H1 (cell line): ENCODE measurements around the gene NCK2. TPM values are rescaled to one million over a fixed set of nuclear protein-coding genes. Genes with fewer than 3 reads are reported as not detected.
A peak's percentile ranks its signal among the peaks of the same experiment; 100 is the strongest.

Source experiments
- CTCF ChIA-PET: fragments of 300-600 bp; sonication (Branson Sonifier 250); formaldehyde crosslinking; loops from one replicate; lab custom pipeline; 2021; ENCODE audit not compliant: partially characterized antibody; lab: Charles Lee
- POLR2A ChIA-PET: fragments of 300-600 bp; sonication (Branson Sonifier 250); formaldehyde crosslinking; loops from one replicate; lab custom pipeline; 2021; ENCODE audit warnings: inconsistent platforms; ENCODE audit not compliant: partially characterized antibody; lab: Charles Lee
- DNase-seq, 2 experiments: peaks; one replicate each; pipeline versions ENCODE4 v3.0.0 to v3.0.0-alpha.2; 2010 to 2022; ENCODE audit warnings: low spot score in 2 of 2, low read depth in 1 of 2, mixed read lengths in 1 of 2
- FAIRE-seq: peaks from 2 replicates; lab custom pipeline; 2011; peaks lifted over from hg19 to GRCh38; lab: Jason Lieb, UNC
- H2AFZ ChIP-seq: 2 replicates; pipeline ENCODE4 v1.8.1; 2012; ENCODE audit warnings: low read length, inconsistent platforms
- H2AK5ac ChIP-seq: 2 replicates; pipeline ENCODE4 v1.6.1; 2013; ENCODE audit warnings: low read depth, low read length
- H2BK120ac ChIP-seq: replicated peaks from 2 replicates; pipeline ENCODE3; 2013; ENCODE audit warnings: low read depth, low read length, inconsistent platforms
- H2BK12ac ChIP-seq: 2 replicates; pipeline ENCODE4 v1.6.1; 2013; ENCODE audit warnings: low read depth, low read length
- H2BK15ac ChIP-seq: 2 replicates; pipeline ENCODE4 v1.6.1; 2013; ENCODE audit warnings: low read length
- H2BK20ac ChIP-seq: 2 replicates; pipeline ENCODE4 v1.6.1; 2013; ENCODE audit warnings: low read length
- H2BK5ac ChIP-seq: 2 replicates; pipeline ENCODE4 v1.6.1; 2013; ENCODE audit warnings: low read depth, low read length
- H3K14ac ChIP-seq: 2 replicates; pipeline ENCODE4 v1.6.1; 2013; ENCODE audit warnings: inconsistent platforms; ENCODE audit not compliant: insufficient read length
- H3K18ac ChIP-seq: 2 replicates; pipeline ENCODE4 v1.6.1; 2013; ENCODE audit warnings: low read length; ENCODE audit errors: extremely low read depth
- H3K23ac ChIP-seq: 2 replicates; pipeline ENCODE4 v1.6.1; 2013; ENCODE audit warnings: inconsistent platforms; ENCODE audit not compliant: insufficient read length
- H3K23me2 ChIP-seq: 2 replicates; pipeline ENCODE4 v1.6.1; 2013; ENCODE audit warnings: low read depth, low read length
- H3K27ac ChIP-seq: 2 replicates; pipeline ENCODE4 v1.6.1; 2011; ENCODE audit warnings: low read depth, low read length, inconsistent platforms
- H3K27me3 ChIP-seq, 4 experiments: replicated peaks in 1 of 4; 1 replicate in 1 of 4; 2 replicates in 3 of 4; pipeline versions ENCODE4 v1.6.1 to v1.8.1; 2011 to 2013; ENCODE audit warnings: low read length in 3 of 4, mild to moderate bottlenecking in 3 of 4, inconsistent platforms in 2 of 4, mixed read lengths in 2 of 4, moderate library complexity in 1 of 4; ENCODE audit not compliant: control insufficient read depth in 3 of 4, insufficient read depth in 3 of 4; ENCODE audit errors: extremely low read depth in 1 of 4
- H3K36me3 ChIP-seq, 4 experiments: 2 replicates each; pipeline versions ENCODE4 v1.6.1 to v1.8.1; 2011 to 2013; ENCODE audit warnings: mild to moderate bottlenecking in 4 of 4, low read length in 3 of 4, moderate library complexity in 2 of 4, control low read depth in 1 of 4, inconsistent platforms in 1 of 4; ENCODE audit not compliant: insufficient read depth in 4 of 4, control insufficient read depth in 2 of 4
- H3K4ac ChIP-seq: replicated peaks from 2 replicates; pipeline ENCODE3; 2013; ENCODE audit warnings: low read length, low read depth, mixed read lengths, inconsistent platforms; ENCODE audit not compliant: insufficient read length
- H3K4me1 ChIP-seq, 4 experiments: replicated peaks in 1 of 4; 1 replicate in 1 of 4; 2 replicates in 3 of 4; pipeline versions ENCODE4 v1.6.1 to v1.8.1; 2011 to 2013; ENCODE audit warnings: low read length in 3 of 4, inconsistent platforms in 2 of 4, mixed read lengths in 1 of 4; ENCODE audit not compliant: insufficient read depth in 4 of 4, control insufficient read depth in 3 of 4
- H3K4me2 ChIP-seq, 2 experiments: 2 replicates each; pipeline versions ENCODE4 v1.6.1 to v1.8.1; 2011 to 2013; ENCODE audit warnings: low read depth in 2 of 2, low read length in 2 of 2, control low read depth in 1 of 2, inconsistent platforms in 1 of 2, mild to moderate bottlenecking in 1 of 2; ENCODE audit not compliant: insufficient read depth in 1 of 2
- H3K4me3 ChIP-seq, 4 experiments: fragments of 200-600, 300-600 bp in 1 of 4; sonication (generic), shearing (Covaris generic), sonication (Bioruptor Twin) in 1 of 4; 2 replicates each; pipeline versions ENCODE4 v1.5.1 to v1.8.1; 2011 to 2016; ENCODE audit warnings: low read length in 4 of 4, low read depth in 3 of 4, control low read depth in 2 of 4, inconsistent platforms in 2 of 4, mild to moderate bottlenecking in 2 of 4, mixed read lengths in 1 of 4, moderate library complexity in 1 of 4; ENCODE audit not compliant: insufficient read depth in 2 of 4; ENCODE audit errors: extremely low read depth in 1 of 4
- H3K56ac ChIP-seq: replicated peaks from 2 replicates; pipeline ENCODE3; 2013; ENCODE audit warnings: low read depth, mild to moderate bottlenecking, mixed read lengths, low read length, inconsistent platforms; ENCODE audit not compliant: insufficient read length
- H3K79me1 ChIP-seq: 2 replicates; pipeline ENCODE4 v1.6.1; 2013; ENCODE audit warnings: low read depth, low read length, control low read depth
- H3K79me2 ChIP-seq, 2 experiments: 2 replicates each; pipeline versions ENCODE4 v1.6.1 to v1.8.1; 2012 to 2013; ENCODE audit warnings: low read length in 2 of 2, mild to moderate bottlenecking in 2 of 2, inconsistent platforms in 1 of 2; ENCODE audit not compliant: insufficient read depth in 2 of 2, control insufficient read depth in 1 of 2
- H3K9ac ChIP-seq, 4 experiments: replicated peaks in 1 of 4; 1 replicate in 1 of 4; 2 replicates in 3 of 4; pipeline versions ENCODE4 v1.6.1 to v1.8.1; 2011 to 2013; ENCODE audit warnings: low read depth in 3 of 4, low read length in 3 of 4, control low read depth in 2 of 4, mild to moderate bottlenecking in 2 of 4, moderate library complexity in 2 of 4, inconsistent platforms in 1 of 4; ENCODE audit errors: extremely low read depth in 1 of 4
- H3K9me3 ChIP-seq, 2 experiments: 2 replicates each; pipeline versions ENCODE4 v1.6.1 to v1.8.1; 2012 to 2013; ENCODE audit warnings: mild to moderate bottlenecking in 2 of 2, moderate library complexity in 2 of 2, control low read depth in 1 of 2, inconsistent platforms in 1 of 2, low read depth in 1 of 2, low read length in 1 of 2, mixed read lengths in 1 of 2; ENCODE audit not compliant: insufficient read depth in 2 of 2
- H4K20me1 ChIP-seq, 2 experiments: replicated peaks in 1 of 2; 2 replicates each; pipeline versions ENCODE3 to v1.8.1; 2011 to 2013; ENCODE audit warnings: inconsistent platforms in 2 of 2, low read length in 2 of 2, mild to moderate bottlenecking in 1 of 2; ENCODE audit not compliant: insufficient read depth in 2 of 2, control insufficient read depth in 1 of 2
- H4K5ac ChIP-seq: 2 replicates; pipeline ENCODE4 v1.6.1; 2013; ENCODE audit warnings: low read length, low read depth, mixed read lengths, inconsistent platforms; ENCODE audit not compliant: insufficient read length
- H4K8ac ChIP-seq: 2 replicates; pipeline ENCODE4 v1.8.0; 2013; ENCODE audit warnings: mild to moderate bottlenecking, moderate library complexity, low read length, inconsistent platforms; ENCODE audit not compliant: insufficient read depth; ENCODE audit errors: extremely low read depth
- H4K91ac ChIP-seq: replicated peaks from 2 replicates; pipeline ENCODE3; 2013; ENCODE audit warnings: low read length, mixed read lengths, inconsistent platforms; ENCODE audit not compliant: insufficient read length
- FOSL1 ChIP-seq: IDR thresholded peaks from 2 replicates; pipeline ENCODE4 v1.6.1; 2011; ENCODE audit warnings: mild to moderate bottlenecking, low read depth, low read length, moderate library complexity; ENCODE audit not compliant: insufficient read depth
- KDM1A ChIP-seq: fragments of 200-600, 300-600 bp; sonication (generic); IDR thresholded peaks from 2 replicates; pipeline ENCODE4 v1.7.1; 2016; ENCODE audit warnings: mild to moderate bottlenecking, low read length, borderline replicate concordance
- MAX ChIP-seq: IDR thresholded peaks from 2 replicates; pipeline ENCODE4 v1.6.1; 2012; ENCODE audit warnings: inconsistent platforms
- NANOG ChIP-seq: IDR thresholded peaks from 2 replicates; pipeline ENCODE4 v1.6.1; 2011; ENCODE audit warnings: low read length, low read depth, mild to moderate bottlenecking, inconsistent platforms; ENCODE audit not compliant: insufficient read depth, poor library complexity, severe bottlenecking
- RAD21 ChIP-seq, 2 experiments: IDR thresholded peaks in 1 of 2; conservative IDR thresholded peaks in 1 of 2; 2 replicates each; pipeline ENCODE4 v1.6.1; 2011; ENCODE audit warnings: low read depth in 2 of 2, low read length in 2 of 2, improper control_type of control experiment in 1 of 2, inconsistent platforms in 1 of 2, mild to moderate bottlenecking in 1 of 2, moderate library complexity in 1 of 2
- WGBS, 2 experiments: shearing (Covaris generic) in 1 of 2; methylation state at CpG; one replicate each; pipeline versions ENCODE4 v1.1.6 to v1.1.7; 2013 to 2015; ENCODE audit warnings: low lambda C conversion rate in 2 of 2, mixed read lengths in 2 of 2, inconsistent platforms in 1 of 2, low coverage in 1 of 2, missing lambda C conversion rate in 1 of 2; ENCODE audit not compliant: insufficient replicate concordance in 2 of 2, insufficient coverage in 1 of 2, insufficient read length in 1 of 2; ENCODE audit errors: extremely low coverage in 1 of 2, missing lambda C conversion rate in 1 of 2; 5-methylcytosine and 5-hydroxymethylcytosine counted together
- polyA plus RNA-seq, 7 experiments: library from polyadenylated mRNA; depleted of rRNA in 3 of 7; stranded (reverse) in 5 of 7; unstranded in 2 of 7; fragments of >200 nt in 5 of 7; fragments of 200-250 nt in 2 of 7; gene quantifications; 1 replicate in 5 of 7; 2 replicates in 1 of 7; 4 replicates in 1 of 7; pipeline versions ENCODE4 v1.2.1 to v1.2.3, GENCODE V29; 2011 to 2013; ENCODE audit warnings: missing spikeins in 2 of 7, mixed read lengths in 2 of 7
- total RNA-seq: library from RNA; stranded (reverse); fragmentation: NEBNext Ultra II Directional; extraction: Animal tissue kit (Norgen Biotek cat#: 25700); gene quantifications from 2 replicates; pipeline ENCODE4 v1.2.1, GENCODE V29; 2021

Gene NCK2
- total and polyA plus RNA-seq, 2 of the 8 experiments (the other 6 are each of a cell fraction or from before 2014, with no cell fraction given), result 30.3 to 65.7 TPM

DNA sequence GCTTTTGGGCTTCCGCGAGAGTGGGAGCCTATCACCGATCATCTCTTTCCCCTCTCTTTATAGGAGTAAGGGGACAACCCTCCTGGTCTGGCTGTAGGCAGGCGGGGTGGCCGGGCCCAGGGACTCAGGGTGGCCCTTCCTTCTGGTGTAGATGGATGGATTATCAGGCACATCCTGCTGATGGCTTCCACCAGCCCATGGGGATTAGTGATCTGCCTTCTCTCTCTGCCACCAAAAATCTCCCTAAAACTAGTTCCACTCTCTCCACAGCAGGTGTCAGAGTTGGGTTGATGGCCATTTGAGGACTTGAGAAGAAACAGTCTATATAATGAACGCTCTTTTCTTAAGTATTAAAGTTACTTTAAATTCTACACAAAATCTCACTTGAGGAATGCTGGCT lies 37.4 kb downstream of the NCK2 start:
- Histone ChIP-seq H3K18ac (no peak overlapping the region), H4K91ac (no peak overlapping the region), H3K79me2 (peaks cover 0 to 92% of the 10 kb centered on the region in 2 experiments), H3K23ac (no peak overlapping the region), H2BK20ac (no peak overlapping the region), H2BK120ac (no peak overlapping the region), H3K23me2 (no peaks in the 10 kb centered on the region; the same call in 1 of the 2 replicates), H2AK5ac (no peak overlapping the region), H3K27ac (no peak overlapping the region), H3K79me1 (peaks cover 32% of the 10 kb centered on the region), H3K4me1 (peaks cover 4 to 13% (median 8%) of the 10 kb centered on the region in 4 experiments), H3K27me3 (no peaks in the 10 kb centered on the region), H4K20me1 (peaks cover 13 to 35% of the 10 kb centered on the region in 2 experiments), H3K36me3 (no peaks in the 10 kb centered on the region), H2BK5ac (no peak overlapping the region), H3K4me3 (no peak overlapping the region), H3K56ac (no peak overlapping the region), H3K4ac (no peak overlapping the region), H3K9me3 (no peaks in the 10 kb centered on the region), H2BK12ac (no peak overlapping the region), H3K9ac (no peak overlapping the region), H4K5ac (no peak overlapping the region), H3K4me2 (no peak overlapping the region), H3K14ac (no peak overlapping the region), H2BK15ac (no peak overlapping the region), H4K8ac (no peak overlapping the region), H2AFZ (no peak overlapping the region)
- WGBS, 2 experiments, result 91% methylated on average over 6 of the region's 6 CpGs; no CpG with 5 or more reads in 1 of the 2 experiments
- CTCF ChIA-PET, result interaction anchor here (1.6 kb wide), 1 partner anchor 16 kb away, joined by 4 read pairs; no protein-coding TSS in a partner anchor
- POLR2A ChIA-PET, result interaction anchor here (2.1 kb wide), 1 partner anchor 11 kb away, joined by 5 read pairs; no protein-coding TSS in a partner anchor
- TF ChIP-seq KDM1A (no peak), RAD21 (IDR thresholded peaks at IDR 0.05 in 1 of 2, conservative IDR thresholded peaks at IDR 0.05 in 1 of 2; ENCODE audit: low read depth in 2 of 2, low read length in 2 of 2) (peak in 1 of 2 experiments; percentile 15; a peak in 1 of 4 replicates), MAX (no peak), NANOG (no peak), FOSL1 (no peak)
- DNase-seq, result no peak
- FAIRE-seq, result no peak
